Lower leg skin (tissue), 3 donors: ENCODE data around the gene MPP1.

Experiments
- POLR2A ChIP-seq, 2 donors: fragments of 450-650 bp; IDR thresholded peaks; one replicate each; pipeline ENCODE4 v1.6.1; 2016 to 2017; ENCODE audit warnings: antibody characterized with exemption in 2 of 2, mild to moderate bottlenecking in 1 of 2, moderate library complexity in 1 of 2
- TF ChIP-seq, protein P1 (sequence below), 3 donors: fragments of 450-650 bp; IDR thresholded peaks; one replicate each; pipeline ENCODE4 v1.5.1; 2016; ENCODE audit warnings: antibody characterized with exemption in 3 of 3, mild to moderate bottlenecking in 3 of 3, moderate library complexity in 2 of 3

DNA sequence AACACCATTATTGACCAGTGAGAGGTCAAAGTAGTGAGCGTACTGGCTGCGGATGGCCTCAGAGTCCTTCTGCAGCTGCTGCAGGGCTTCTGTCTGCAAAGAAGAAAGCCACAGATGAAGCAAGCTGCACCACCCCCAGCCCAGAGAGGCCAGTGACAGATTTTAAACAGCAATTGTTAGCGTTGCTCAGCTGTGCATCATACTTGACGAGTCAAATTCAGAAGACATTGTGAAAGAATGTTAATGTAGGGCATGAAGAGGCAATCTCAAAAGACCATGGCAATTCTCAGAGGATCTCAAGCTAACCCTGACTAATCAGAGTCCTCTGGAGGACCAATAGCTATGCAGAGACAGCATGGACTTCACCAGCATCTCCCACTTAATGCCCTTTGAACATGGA, 26.0 kb downstream of the MPP1 start:
- TF ChIP-seq, protein P1, sequence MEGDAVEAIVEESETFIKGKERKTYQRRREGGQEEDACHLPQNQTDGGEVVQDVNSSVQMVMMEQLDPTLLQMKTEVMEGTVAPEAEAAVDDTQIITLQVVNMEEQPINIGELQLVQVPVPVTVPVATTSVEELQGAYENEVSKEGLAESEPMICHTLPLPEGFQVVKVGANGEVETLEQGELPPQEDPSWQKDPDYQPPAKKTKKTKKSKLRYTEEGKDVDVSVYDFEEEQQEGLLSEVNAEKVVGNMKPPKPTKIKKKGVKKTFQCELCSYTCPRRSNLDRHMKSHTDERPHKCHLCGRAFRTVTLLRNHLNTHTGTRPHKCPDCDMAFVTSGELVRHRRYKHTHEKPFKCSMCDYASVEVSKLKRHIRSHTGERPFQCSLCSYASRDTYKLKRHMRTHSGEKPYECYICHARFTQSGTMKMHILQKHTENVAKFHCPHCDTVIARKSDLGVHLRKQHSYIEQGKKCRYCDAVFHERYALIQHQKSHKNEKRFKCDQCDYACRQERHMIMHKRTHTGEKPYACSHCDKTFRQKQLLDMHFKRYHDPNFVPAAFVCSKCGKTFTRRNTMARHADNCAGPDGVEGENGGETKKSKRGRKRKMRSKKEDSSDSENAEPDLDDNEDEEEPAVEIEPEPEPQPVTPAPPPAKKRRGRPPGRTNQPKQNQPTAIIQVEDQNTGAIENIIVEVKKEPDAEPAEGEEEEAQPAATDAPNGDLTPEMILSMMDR (IDR thresholded peaks at IDR 0.05): no peak
- no peak for TF ChIP-seq POLR2A (IDR thresholded peaks at IDR 0.05)
